ENCODE measurements around the gene DNAH1. TPM values are rescaled to one million over a fixed set of nuclear protein-coding genes. Genes with fewer than 3 reads are reported as not detected.

The DNAH1 gene
- total RNA-seq, 4 donors from 2014 or later, result 19.3 to 103 (median 64.2) TPM

DNA sequence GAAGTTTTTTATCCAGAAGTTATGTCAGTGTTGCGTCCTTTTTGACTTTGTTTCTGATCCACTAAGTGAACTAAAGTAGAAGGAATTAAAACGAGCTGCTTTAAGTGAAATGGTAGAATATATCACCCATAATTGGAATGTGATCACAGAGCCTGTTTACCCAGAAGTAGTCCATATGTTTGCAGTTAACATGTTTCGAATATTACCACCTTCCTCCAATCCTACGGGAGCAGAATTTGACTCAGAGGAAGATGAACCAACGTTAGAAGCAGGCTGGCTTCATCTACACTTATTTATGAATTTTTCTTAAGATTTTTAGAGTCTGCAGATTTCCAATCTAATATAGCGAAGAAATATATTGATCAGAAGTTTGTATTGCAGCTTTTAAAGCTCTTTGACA is 57.6 kb downstream of the DNAH1 start:
- Histone ChIP-seq H3K9me3 (no peaks in the 10 kb centered on the region), H3K4me3 (no peak overlapping the region), H3K27ac (peak overlapping the region in 1 of 4 donors; percentile 31), H3K36me3 (peaks cover 0 to 21% (median 0%) of the 10 kb centered on the region in 3 donors), H3K4me1 (peaks cover 0 to 6% (median 0%) of the 10 kb centered on the region in 4 donors), H3K27me3 (no peaks in the 10 kb centered on the region)
- no peak for DNase-seq
- TF ChIP-seq POLR2A (IDR thresholded peaks at IDR 0.05), result no peak
- TF ChIP-seq, protein P1, sequence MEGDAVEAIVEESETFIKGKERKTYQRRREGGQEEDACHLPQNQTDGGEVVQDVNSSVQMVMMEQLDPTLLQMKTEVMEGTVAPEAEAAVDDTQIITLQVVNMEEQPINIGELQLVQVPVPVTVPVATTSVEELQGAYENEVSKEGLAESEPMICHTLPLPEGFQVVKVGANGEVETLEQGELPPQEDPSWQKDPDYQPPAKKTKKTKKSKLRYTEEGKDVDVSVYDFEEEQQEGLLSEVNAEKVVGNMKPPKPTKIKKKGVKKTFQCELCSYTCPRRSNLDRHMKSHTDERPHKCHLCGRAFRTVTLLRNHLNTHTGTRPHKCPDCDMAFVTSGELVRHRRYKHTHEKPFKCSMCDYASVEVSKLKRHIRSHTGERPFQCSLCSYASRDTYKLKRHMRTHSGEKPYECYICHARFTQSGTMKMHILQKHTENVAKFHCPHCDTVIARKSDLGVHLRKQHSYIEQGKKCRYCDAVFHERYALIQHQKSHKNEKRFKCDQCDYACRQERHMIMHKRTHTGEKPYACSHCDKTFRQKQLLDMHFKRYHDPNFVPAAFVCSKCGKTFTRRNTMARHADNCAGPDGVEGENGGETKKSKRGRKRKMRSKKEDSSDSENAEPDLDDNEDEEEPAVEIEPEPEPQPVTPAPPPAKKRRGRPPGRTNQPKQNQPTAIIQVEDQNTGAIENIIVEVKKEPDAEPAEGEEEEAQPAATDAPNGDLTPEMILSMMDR (IDR thresholded peaks at IDR 0.05), result no peak

DNA sequence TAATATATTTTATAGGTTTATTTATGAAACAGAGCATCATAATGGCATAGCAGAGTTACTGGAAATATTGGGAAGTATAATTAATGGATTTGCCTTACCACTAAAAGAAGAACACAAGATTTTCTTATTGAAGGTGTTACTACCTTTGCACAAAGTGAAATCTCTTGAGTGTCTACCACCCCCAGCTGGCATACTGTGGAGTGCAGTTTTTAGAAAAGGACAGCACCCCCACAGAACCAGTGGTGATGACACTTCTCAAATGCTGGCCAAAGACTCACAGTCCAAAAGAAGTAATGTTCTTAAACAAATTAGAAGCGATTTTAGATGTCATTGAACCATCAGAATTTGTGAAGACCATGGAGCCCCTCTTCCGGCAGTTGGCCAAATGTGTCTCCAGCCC is 58.1 kb downstream of the DNAH1 start:
- Histone ChIP-seq H3K4me1 (peaks cover 0 to 6% (median 0%) of the 10 kb centered on the region in 4 donors), H3K27me3 (no peaks in the 10 kb centered on the region), H3K36me3 (peaks cover 0 to 21% (median 0%) of the 10 kb centered on the region in 3 donors), H3K27ac (no peak overlapping the region), H3K9me3 (no peaks in the 10 kb centered on the region), H3K4me3 (no peak overlapping the region)
- TF ChIP-seq, protein P1 (IDR thresholded peaks at IDR 0.05), result no peak
- no peak for TF ChIP-seq POLR2A (IDR thresholded peaks at IDR 0.05)
- no peak for DNase-seq

DNA sequence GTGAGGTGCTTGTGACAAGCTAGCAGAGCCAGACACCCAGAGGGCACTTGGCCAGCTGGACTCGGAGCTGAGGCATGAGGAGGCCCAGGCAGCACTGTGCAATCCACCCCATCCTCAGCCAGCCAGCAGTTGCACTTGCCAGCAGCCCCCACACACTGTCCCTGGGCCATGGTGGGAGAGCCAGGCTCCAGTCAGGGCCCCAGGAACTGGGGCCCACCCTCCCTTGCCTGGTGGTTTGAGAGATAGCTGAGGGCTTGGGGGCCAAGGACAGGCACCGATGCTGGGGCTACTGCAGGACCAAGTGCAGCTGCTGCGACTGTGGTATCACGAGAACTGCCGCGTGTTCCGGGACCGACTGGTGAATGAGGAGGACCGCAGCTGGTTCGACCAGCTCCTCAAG is 63.5 kb downstream of the DNAH1 start:
- H3K9me3 ChIP-seq, result no peaks in the 10 kb centered on the region
- peaks cover 0 to 8% (median 0%) of the 10 kb centered on the region in 3 donors for H3K36me3 ChIP-seq
- no peaks in the 10 kb centered on the region for H3K27me3 ChIP-seq
- DNase-seq, result no peak
- H3K4me3 ChIP-seq, result no peak overlapping the region
- no peaks in the 10 kb centered on the region for H3K4me1 ChIP-seq
- TF ChIP-seq, protein P1 (IDR thresholded peaks at IDR 0.05), result no peak
- TF ChIP-seq POLR2A (IDR thresholded peaks at IDR 0.05), result no peak
- no peak overlapping the region for H3K27ac ChIP-seq

GRCh38 chr3:52380023-52380422 is 63.9 kb downstream of the DNAH1 start:
- H3K27ac ChIP-seq, result no peak overlapping the region
- no peak for DNase-seq
- H3K27me3 ChIP-seq, result no peaks in the 10 kb centered on the region
- H3K4me1 ChIP-seq, result no peaks in the 10 kb centered on the region
- no peak overlapping the region for H3K4me3 ChIP-seq
- no peaks in the 10 kb centered on the region for H3K9me3 ChIP-seq
- peaks cover 0 to 8% (median 0%) of the 10 kb centered on the region in 3 donors for H3K36me3 ChIP-seq
- TF ChIP-seq, protein P1 (IDR thresholded peaks at IDR 0.05), result no peak
- TF ChIP-seq POLR2A (IDR thresholded peaks at IDR 0.05), result no peak

- DNase-seq, result no peak
- Histone ChIP-seq H3K36me3 (no peaks in the 10 kb centered on the region), H3K27me3 (no peaks in the 10 kb centered on the region), H3K27ac (no peak overlapping the region), H3K4me1 (no peaks in the 10 kb centered on the region), H3K9me3 (no peaks in the 10 kb centered on the region), H3K4me3 (no peak overlapping the region)
- TF ChIP-seq, protein P1 (IDR thresholded peaks at IDR 0.05), result no peak
- TF ChIP-seq POLR2A (IDR thresholded peaks at IDR 0.05), result no peak
These were observed 65.5 kb downstream of the DNAH1 start for GRCh38 chr3:52381623-52382022.

DNA sequence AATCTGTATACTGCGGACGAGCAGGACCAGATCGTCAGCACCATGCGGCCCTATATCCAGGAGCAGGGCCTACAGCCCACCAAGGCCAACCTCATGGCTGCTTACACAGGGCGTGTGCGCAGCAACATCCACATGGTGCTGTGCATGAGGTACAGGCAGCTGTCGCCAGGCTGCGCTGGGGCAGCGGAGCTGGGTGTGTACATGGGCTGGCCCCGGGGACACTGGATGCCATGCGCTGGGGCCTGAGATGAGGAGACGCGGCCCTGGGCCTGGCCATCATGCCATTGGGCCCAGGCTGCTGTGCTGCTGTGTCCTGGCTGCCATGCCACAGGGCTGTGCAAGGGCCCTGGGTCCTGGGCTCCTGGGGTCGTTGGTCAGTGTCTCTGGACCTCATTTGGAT is 67.3 kb downstream of the DNAH1 start:
- no peaks in the 10 kb centered on the region for H3K4me1 ChIP-seq
- H3K27ac ChIP-seq, result no peak overlapping the region
- no peak for DNase-seq
- no peak overlapping the region for H3K4me3 ChIP-seq
- H3K27me3 ChIP-seq, result no peaks in the 10 kb centered on the region
- TF ChIP-seq POLR2A (IDR thresholded peaks at IDR 0.05), result no peak
- TF ChIP-seq, protein P1 (IDR thresholded peaks at IDR 0.05), result no peak
- peaks cover 0 to 8% (median 0%) of the 10 kb centered on the region in 3 donors for H3K36me3 ChIP-seq
- H3K9me3 ChIP-seq, result no peaks in the 10 kb centered on the region

Data from Peyer's patch (tissue), 4 donors.